IgD-negative memory B cell (primary cell): Measurements from ENCODE around the gene PABPC3. TPM values are rescaled to one million over a fixed set of nuclear protein-coding genes. Genes with fewer than 3 reads are reported as not detected.

Source experiments
- H3K27ac Mint-ChIP-seq, 3 donors: one replicate each; pipeline ENCODE4 v1.8.0; 2020 to 2022; ENCODE audit warnings: mild to moderate bottlenecking in 3 of 3, mixed read lengths in 3 of 3, moderate library complexity in 1 of 3
- H3K27me3 Mint-ChIP-seq: one replicate; pipeline ENCODE4 v1.8.0; 2021; ENCODE audit warnings: mixed read lengths
- H3K36me3 Mint-ChIP-seq: one replicate; pipeline ENCODE4 v1.8.0; 2020; ENCODE audit warnings: mild to moderate bottlenecking, mixed read lengths
- H3K4me1 Mint-ChIP-seq, 3 donors: one replicate each; pipeline ENCODE4 v1.8.0; 2020 to 2022; ENCODE audit warnings: mixed read lengths in 3 of 3, mild to moderate bottlenecking in 1 of 3
- H3K4me3 Mint-ChIP-seq, 4 donors: one replicate each; pipeline ENCODE4 v1.8.0; 2020 to 2022; ENCODE audit warnings: mild to moderate bottlenecking in 4 of 4, mixed read lengths in 4 of 4, moderate library complexity in 3 of 4
- H3K9me3 Mint-ChIP-seq, 3 donors: one replicate each; pipeline ENCODE4 v1.8.0; 2020 to 2021; ENCODE audit warnings: mixed read lengths in 3 of 3, mild to moderate bottlenecking in 1 of 3
- polyA plus RNA-seq: library from polyadenylated mRNA; unstranded; fragments of 300-500 nt; fragmentation: Illumina TruSeq; gene quantifications from one replicate; pipeline ENCODE4 v1.2.3, GENCODE V29; 2021

The PABPC3 gene
- polyA plus RNA-seq, 1 donor from 2014 or later: 0.10 TPM

DNA sequence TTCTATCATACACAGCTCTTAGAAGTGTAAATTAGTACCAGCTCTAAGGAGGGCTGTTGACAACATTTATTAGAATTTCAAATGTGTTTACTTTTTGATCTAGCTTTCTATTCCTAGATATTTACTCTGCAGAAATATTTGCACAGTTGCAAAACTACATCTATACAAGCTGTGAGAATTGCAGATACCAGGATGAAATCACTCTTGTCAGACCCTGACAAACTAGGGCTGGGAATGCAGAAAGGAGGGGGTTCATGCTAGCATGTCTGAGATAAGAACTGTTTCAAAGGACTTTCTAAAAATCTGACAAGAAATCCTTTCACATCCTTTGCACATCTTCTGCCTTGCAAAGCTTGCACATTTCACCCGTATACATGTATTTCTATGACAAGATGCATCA is 11.8 kb upstream of the PABPC3 start:
- no peak overlapping the region for H3K4me3 Mint-ChIP-seq
- no peaks in the 10 kb centered on the region for H3K9me3 Mint-ChIP-seq
- peaks cover 0 to 6% (median 3%) of the 10 kb centered on the region in 3 donors for H3K4me1 Mint-ChIP-seq
- H3K27ac Mint-ChIP-seq: no peak overlapping the region
- H3K36me3 Mint-ChIP-seq: no peaks in the 10 kb centered on the region
- H3K27me3 Mint-ChIP-seq: peaks cover 1% of the 10 kb centered on the region

- Mint-ChIP-seq H3K27me3 (peaks cover 1% of the 10 kb centered on the region), H3K4me1 (peaks cover 0 to 6% (median 3%) of the 10 kb centered on the region in 3 donors), H3K4me3 (peak overlapping the region in 1 of 4 donors; percentile 92), H3K36me3 (no peaks in the 10 kb centered on the region), H3K27ac (no peak overlapping the region), H3K9me3 (no peaks in the 10 kb centered on the region)
These were observed 10.7 kb upstream of the PABPC3 start for GRCh38 chr13:25085125-25085742.

DNA sequence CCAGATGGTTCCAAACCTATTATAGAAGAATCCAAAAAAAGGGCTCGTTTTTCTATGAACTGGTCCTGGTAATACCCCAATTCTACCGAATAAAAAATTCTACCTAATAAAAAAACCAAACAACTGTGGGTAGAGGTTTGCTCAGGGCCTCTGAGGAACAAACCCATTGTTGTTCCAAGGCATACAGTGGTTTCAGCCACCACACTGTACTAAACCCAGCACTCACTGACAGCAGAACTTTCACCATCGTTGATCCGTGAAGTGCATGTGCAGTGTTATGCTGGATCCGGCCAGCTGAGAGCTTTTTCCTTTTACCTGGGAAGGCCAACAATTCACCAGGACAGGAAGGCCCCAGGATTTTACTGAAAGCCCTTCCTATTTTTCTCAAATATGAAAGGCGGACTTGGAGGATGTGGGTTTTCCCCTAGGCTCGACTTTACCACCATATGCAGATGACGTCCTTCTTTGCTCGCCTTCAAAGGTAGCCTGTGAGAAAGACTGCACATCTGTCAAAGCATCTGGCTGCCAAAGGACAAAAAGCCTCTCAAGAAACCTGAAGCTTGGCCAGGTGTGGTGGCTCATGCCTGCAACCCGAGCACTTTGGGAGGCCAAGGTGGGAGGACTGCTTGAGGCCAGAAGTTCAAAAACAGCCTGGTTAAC is 7.2 kb upstream of the PABPC3 start:
- H3K4me1 Mint-ChIP-seq: peaks cover 0 to 6% (median 3%) of the 10 kb centered on the region in 3 donors
- H3K9me3 Mint-ChIP-seq: no peaks in the 10 kb centered on the region
- no peak overlapping the region for H3K4me3 Mint-ChIP-seq
- H3K27me3 Mint-ChIP-seq: peaks cover 6% of the 10 kb centered on the region
- H3K36me3 Mint-ChIP-seq: no peaks in the 10 kb centered on the region
- peak overlapping the region in 1 of 3 donors; percentile 24 for H3K27ac Mint-ChIP-seq

GRCh38 chr13:25097426-25097825 is 1.5 kb downstream of the PABPC3 start:
- Mint-ChIP-seq H3K36me3 (no peaks in the 10 kb centered on the region), H3K9me3 (peaks cover 0 to 1% (median 0%) of the 10 kb centered on the region in 3 donors), H3K4me3 (no peak overlapping the region), H3K27ac (no peak overlapping the region), H3K27me3 (peaks cover 17% of the 10 kb centered on the region), H3K4me1 (peaks cover 0 to 2% (median 0%) of the 10 kb centered on the region in 3 donors)

GRCh38 chr13:25103711-25104110 is 7.8 kb downstream of the PABPC3 start:
- H3K4me3 Mint-ChIP-seq: no peak overlapping the region
- H3K27me3 Mint-ChIP-seq: peaks cover 12% of the 10 kb centered on the region
- peaks cover 0 to 2% (median 0%) of the 10 kb centered on the region in 3 donors for H3K9me3 Mint-ChIP-seq
- H3K4me1 Mint-ChIP-seq: peaks cover 4 to 6% (median 6%) of the 10 kb centered on the region in 3 donors
- no peak overlapping the region for H3K27ac Mint-ChIP-seq
- no peaks in the 10 kb centered on the region for H3K36me3 Mint-ChIP-seq

GRCh38 chr13:25109341-25109740 is 13.4 kb downstream of the PABPC3 start:
- peaks cover 0 to 4% (median 0%) of the 10 kb centered on the region in 3 donors for H3K9me3 Mint-ChIP-seq
- no peak overlapping the region for H3K4me3 Mint-ChIP-seq
- H3K4me1 Mint-ChIP-seq: peaks cover 6 to 11% (median 7%) of the 10 kb centered on the region in 3 donors
- H3K36me3 Mint-ChIP-seq: no peaks in the 10 kb centered on the region
- H3K27ac Mint-ChIP-seq: no peak overlapping the region
- H3K27me3 Mint-ChIP-seq: peaks cover 5% of the 10 kb centered on the region

- H3K4me1 Mint-ChIP-seq: peaks cover 6 to 12% (median 9%) of the 10 kb centered on the region in 3 donors
- H3K9me3 Mint-ChIP-seq: peaks cover 0 to 4% (median 0%) of the 10 kb centered on the region in 3 donors
- H3K27me3 Mint-ChIP-seq: peaks cover 9% of the 10 kb centered on the region
- no peak overlapping the region for H3K27ac Mint-ChIP-seq
- no peak overlapping the region for H3K4me3 Mint-ChIP-seq
- no peaks in the 10 kb centered on the region for H3K36me3 Mint-ChIP-seq
These were observed 15.1 kb downstream of the PABPC3 start for GRCh38 chr13:25110956-25111584.

- Mint-ChIP-seq H3K9me3 (peaks cover 0 to 4% (median 0%) of the 10 kb centered on the region in 3 donors), H3K27me3 (peaks cover 9% of the 10 kb centered on the region), H3K27ac (no peak overlapping the region), H3K4me3 (no peak overlapping the region), H3K36me3 (no peaks in the 10 kb centered on the region), H3K4me1 (peaks cover 2 to 7% (median 5%) of the 10 kb centered on the region in 3 donors)
These were observed 15.6 kb downstream of the PABPC3 start for GRCh38 chr13:25111585-25111956.

- peaks cover 0 to 6% (median 5%) of the 10 kb centered on the region in 3 donors for H3K4me1 Mint-ChIP-seq
- peaks cover 0 to 4% (median 0%) of the 10 kb centered on the region in 3 donors for H3K9me3 Mint-ChIP-seq
- peaks cover 9% of the 10 kb centered on the region for H3K27me3 Mint-ChIP-seq
- no peaks in the 10 kb centered on the region for H3K36me3 Mint-ChIP-seq
- no peak overlapping the region for H3K4me3 Mint-ChIP-seq
- no peak overlapping the region for H3K27ac Mint-ChIP-seq
These were observed 16.8 kb downstream of the PABPC3 start for GRCh38 chr13:25112695-25113255.

GRCh38 chr13:25114220-25114619 is 18.3 kb downstream of the PABPC3 start:
- H3K4me3 Mint-ChIP-seq: peak overlapping the region in 1 of 4 donors; percentile 63
- peaks cover 0 to 9% (median 6%) of the 10 kb centered on the region in 3 donors for H3K4me1 Mint-ChIP-seq
- H3K27ac Mint-ChIP-seq: no peak overlapping the region
- no peaks in the 10 kb centered on the region for H3K9me3 Mint-ChIP-seq
- H3K36me3 Mint-ChIP-seq: no peaks in the 10 kb centered on the region
- peaks cover 12% of the 10 kb centered on the region for H3K27me3 Mint-ChIP-seq

GRCh38 chr13:25116044-25116443 is 20.1 kb downstream of the PABPC3 start:
- no peak overlapping the region for H3K4me3 Mint-ChIP-seq
- H3K4me1 Mint-ChIP-seq: peaks cover 0 to 9% (median 6%) of the 10 kb centered on the region in 3 donors
- H3K9me3 Mint-ChIP-seq: no peaks in the 10 kb centered on the region
- H3K27ac Mint-ChIP-seq: no peak overlapping the region
- no peaks in the 10 kb centered on the region for H3K36me3 Mint-ChIP-seq
- peaks cover 21% of the 10 kb centered on the region for H3K27me3 Mint-ChIP-seq

DNA sequence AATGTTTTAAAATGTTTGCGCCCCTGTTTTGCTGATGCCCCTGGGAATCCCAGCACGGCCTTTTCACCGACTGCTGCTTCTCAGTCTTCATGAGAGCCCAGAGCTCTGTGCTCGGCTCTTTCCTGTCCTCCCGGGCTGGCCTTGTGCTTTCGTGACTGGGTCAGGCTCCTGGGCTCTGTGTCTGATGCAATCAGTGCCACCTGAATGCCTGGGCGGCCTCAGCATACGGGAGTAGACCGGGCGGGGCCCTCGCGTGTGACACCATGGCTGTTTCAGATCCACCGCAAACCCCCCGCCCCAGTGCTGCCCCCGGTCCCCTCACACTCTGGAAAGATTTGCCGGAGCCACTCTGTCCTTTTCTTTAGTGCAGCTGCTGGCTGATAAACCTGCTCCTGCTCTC is 21.4 kb downstream of the PABPC3 start:
- Mint-ChIP-seq H3K27me3 (peaks cover 21% of the 10 kb centered on the region), H3K9me3 (peaks cover 2 to 6% (median 6%) of the 10 kb centered on the region in 3 donors), H3K36me3 (no peaks in the 10 kb centered on the region), H3K4me3 (no peak overlapping the region), H3K4me1 (peaks cover 0 to 9% (median 6%) of the 10 kb centered on the region in 3 donors), H3K27ac (no peak overlapping the region)

DNA sequence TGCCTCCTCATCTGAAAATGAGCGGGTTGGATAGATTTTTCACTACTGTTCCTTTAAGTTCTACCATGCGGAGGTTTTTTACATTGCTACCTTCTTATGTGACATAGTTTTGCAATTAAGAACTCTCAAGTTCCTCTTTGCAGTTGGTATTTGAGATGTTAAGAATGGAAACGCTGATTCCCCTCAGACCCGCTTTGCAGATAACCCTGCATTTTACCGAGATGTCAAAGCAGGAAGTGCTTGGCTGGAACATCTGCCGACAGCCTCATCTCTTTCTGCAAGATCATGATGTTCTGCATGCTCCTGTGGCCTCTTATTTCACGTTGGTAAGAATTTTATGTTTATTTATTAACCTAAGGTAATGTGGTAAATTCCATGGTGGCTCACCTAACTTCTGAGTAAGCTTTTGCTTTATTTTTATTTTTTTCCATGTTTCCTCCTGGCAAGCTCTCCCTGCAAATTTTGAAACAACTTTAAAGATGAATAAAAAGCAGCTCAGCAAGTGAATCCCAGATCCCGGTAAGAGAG is 22.5 kb downstream of the PABPC3 start:
- no peak overlapping the region for H3K4me3 Mint-ChIP-seq
- H3K36me3 Mint-ChIP-seq: no peaks in the 10 kb centered on the region
- peaks cover 2 to 7% (median 6%) of the 10 kb centered on the region in 3 donors for H3K9me3 Mint-ChIP-seq
- H3K4me1 Mint-ChIP-seq: peaks cover 0 to 9% (median 6%) of the 10 kb centered on the region in 3 donors
- H3K27ac Mint-ChIP-seq: no peak overlapping the region
- peaks cover 21% of the 10 kb centered on the region for H3K27me3 Mint-ChIP-seq

DNA sequence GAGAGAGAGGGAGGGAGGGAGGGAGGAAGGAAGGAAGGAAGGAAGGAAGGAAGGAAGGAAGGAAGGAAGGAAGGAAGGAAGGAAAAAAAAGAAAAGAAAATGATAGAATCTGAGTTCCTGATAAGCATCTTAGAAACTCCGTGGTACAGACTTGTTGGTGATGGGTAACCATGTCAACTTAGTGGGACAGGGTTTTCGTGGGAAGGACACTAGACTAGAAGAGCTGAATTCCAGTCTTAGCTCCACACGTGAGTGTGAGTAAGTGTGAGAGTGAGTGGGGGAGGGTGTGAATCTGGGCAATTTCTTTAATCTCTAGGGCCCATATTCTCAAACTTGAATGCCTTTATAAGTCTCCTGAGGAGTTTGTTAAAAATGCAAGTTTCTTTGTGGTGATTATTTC is 35.0 kb downstream of the PABPC3 start:
- Mint-ChIP-seq H3K27ac (no peak overlapping the region), H3K36me3 (no peaks in the 10 kb centered on the region), H3K27me3 (peaks cover 13% of the 10 kb centered on the region), H3K4me3 (no peak overlapping the region), H3K9me3 (peaks cover 0 to 19% (median 3%) of the 10 kb centered on the region in 3 donors), H3K4me1 (peaks cover 0 to 3% (median 0%) of the 10 kb centered on the region in 3 donors)
